HG02943 (cell line): ENCODE results near the gene TAF1B.

Experiments
- ATAC-seq: cut with Tn5 transposase; IDR thresholded peaks from one replicate; pipeline ENCODE4 v1.9.1; 2021; ENCODE audit warnings: mild to moderate bottlenecking, low read depth, moderate library complexity; ENCODE audit not compliant: unreplicated experiment

Gene TAF1B

DNA sequence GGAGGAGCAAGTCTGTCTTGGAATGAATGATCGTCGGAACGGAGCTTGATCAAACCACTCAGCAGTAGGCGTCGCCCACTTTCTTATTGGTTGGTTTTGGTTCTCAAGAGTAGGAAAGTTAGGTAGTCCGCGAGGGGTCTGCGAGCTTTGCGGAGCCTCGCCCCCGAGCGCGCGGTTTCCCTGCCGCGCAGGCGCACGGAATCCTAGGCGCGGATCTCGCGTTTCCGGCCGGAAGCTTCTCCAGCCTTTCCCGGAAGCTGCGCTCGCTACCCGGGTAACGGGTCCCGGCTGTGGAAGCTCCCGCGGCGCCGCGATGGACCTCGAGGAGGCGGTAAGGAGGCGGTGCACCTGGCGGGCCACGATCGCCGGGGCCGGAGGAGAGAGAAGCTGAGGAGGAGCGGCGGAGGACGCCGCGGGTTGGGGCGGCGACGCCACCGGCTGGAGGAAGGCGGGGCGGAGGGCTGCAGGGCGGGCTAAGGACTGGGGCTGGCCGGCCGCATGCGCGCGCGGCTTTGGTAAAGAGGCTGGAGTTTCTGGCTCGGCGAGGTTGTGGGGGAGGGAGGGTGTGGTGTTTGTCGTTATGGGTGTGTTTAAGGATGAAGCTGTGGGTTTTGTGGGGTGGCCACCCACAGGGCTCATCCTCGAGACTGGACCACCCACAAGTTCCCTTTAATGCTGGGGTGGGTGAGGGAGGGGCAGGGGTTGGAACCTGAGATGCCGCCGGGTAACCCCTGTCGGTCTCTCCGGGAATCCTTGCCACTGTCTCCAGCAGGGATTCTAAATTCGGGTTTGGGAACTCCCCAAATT lies at the start of gene TAF1B:
Gene TAF1B, plus strand, starts transcription at position 246 of the 807 bp plus-strand sequence. Its CDS starts 68 bp downstream, at position 314.
- peak; percentile 89 for ATAC-seq

- no peak for ATAC-seq
Observed at GRCh38 chr2:9793918-9794717, 49.2 kb upstream of the TAF1B start.

- no peak for ATAC-seq
Observed at GRCh38 chr2:9795071-9795470, 48.2 kb upstream of the TAF1B start.

DNA sequence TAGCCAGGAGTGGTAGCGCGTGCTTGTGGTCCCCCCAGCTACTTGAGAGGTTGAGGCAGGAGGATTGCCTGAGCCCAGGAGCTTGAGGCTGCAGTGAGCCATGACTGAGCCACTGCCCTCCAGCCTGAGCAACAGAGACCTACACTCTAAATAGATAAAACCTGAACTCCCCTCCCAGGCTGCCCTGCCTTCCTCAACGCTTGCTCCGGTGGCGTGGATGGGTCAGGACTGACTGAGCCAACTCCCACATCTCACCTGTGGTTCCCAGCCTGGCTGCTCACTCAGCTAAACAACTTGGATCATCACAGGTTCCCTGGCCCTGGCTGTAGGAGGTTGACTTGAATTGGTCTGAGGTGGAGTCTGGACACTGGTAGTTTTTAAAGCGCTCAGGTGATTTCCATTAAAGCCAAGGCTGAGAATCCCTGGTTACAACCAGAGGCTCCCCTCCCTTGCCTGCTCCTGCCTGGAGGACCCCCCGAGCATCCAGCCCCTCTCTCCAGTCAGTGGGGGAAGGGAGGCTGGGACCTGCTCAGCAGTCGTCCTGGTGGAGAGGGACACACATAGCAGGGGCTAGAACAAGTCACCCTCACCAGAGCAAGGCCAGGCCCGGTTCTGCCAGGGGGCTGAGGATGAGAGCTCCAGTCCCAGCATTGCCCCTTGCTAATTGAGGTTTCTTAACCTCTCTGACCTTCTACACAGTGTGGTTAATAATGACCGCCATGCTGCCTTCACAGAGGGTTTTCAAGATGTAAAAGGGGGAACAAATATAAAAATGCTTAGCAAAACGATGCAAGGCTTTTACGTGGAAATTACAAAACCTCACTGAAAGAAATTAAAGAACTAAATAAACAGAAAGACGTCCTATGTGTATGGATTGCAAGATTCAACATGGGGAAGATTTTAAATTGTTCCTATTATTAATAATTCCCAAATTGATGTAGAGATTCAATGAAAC lies 46.9 kb upstream of the TAF1B start:
- no peak for ATAC-seq

DNA sequence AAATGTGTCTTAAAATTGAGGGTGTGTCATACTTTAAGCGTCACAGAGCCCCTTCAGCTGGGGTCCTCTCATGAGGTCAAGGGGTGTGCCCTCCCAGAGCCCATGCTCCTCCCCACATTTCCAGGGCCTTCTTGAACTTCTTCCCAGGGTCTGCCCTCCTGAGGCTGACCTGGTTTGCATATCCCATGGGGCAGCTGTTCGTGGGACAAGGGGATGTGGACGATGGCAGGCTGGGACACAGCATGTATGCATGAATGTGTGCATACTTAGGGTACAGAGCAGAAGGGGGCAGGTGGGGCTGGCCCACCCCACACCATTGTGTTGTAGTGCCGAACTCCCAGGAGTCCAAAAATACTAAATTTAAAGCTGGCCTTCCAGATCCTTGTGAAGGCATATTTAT lies 46.2 kb upstream of the TAF1B start:
- ATAC-seq, result no peak

- ATAC-seq, result no peak
Observed at GRCh38 chr2:9797681-9798556, 45.4 kb upstream of the TAF1B start.

- ATAC-seq, result peak; percentile 37
Observed at GRCh38 chr2:9799011-9799596, 44.2 kb upstream of the TAF1B start.

DNA sequence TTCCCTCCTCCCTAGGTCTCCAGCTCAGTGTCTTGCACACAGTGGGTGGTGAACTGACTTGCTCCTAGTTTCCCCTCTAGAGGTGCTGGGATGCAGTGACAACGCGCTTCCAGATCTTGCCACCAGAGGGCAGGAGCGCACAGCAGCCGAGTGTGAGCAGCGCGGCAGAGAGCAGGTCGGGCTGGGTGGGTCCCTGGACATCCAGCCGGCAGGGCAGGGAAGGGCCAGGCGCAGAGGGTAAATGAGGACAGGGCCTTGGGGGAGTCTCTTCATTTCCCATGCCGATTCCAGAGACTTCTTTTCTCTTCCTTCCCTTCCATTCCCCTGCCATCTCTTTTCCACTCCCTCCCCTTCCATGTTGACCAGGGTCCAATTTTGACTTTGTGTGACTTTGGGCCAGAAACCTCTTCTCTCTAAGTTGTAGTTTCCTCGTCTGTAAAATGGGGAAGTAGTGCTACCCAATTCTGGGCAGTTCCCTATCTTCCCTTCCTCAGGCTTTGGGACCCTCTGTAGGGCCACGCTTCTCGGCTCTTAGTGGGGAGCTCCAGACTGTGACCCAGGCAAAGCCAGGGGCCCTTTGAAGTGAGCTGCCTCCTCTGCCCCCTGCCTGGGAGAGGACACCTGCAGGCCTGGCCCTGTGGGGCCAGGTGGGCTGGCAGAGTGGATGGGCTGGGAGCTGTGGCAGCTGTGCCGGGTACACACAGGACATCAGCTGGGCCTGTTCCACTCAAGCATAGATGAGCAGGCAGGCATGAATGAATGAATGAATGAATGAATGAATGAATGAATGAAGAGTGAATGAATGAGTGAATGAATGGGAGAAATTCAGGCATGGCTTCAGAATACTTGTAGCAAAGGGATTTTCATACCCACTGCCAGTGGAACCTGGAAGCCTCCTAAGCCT lies 43.3 kb upstream of the TAF1B start:
- ATAC-seq, result peak; percentile 75

DNA sequence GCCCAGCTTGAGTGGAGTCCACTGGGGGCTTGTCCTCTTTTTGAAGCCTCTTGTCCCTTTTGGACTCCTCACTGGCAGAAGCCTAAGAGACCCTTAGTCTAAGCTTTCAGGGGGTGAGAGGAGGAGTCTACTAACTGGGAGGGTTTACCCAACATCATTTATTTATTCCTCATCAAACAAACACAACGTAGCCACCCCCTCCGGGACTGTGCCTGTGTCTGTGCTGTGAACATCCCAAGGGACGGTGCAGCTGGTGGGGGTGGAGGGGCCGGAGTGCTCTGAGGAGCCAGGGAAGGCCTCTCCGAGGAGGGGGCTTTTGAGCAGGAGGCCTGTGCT lies 42.7 kb upstream of the TAF1B start:
- ATAC-seq, result no peak

- ATAC-seq, result no peak
Observed at GRCh38 chr2:9800975-9801726, 42.1 kb upstream of the TAF1B start.

GRCh38 chr2:9802576-9802993 lies 40.7 kb upstream of the TAF1B start:
- ATAC-seq, result no peak

DNA sequence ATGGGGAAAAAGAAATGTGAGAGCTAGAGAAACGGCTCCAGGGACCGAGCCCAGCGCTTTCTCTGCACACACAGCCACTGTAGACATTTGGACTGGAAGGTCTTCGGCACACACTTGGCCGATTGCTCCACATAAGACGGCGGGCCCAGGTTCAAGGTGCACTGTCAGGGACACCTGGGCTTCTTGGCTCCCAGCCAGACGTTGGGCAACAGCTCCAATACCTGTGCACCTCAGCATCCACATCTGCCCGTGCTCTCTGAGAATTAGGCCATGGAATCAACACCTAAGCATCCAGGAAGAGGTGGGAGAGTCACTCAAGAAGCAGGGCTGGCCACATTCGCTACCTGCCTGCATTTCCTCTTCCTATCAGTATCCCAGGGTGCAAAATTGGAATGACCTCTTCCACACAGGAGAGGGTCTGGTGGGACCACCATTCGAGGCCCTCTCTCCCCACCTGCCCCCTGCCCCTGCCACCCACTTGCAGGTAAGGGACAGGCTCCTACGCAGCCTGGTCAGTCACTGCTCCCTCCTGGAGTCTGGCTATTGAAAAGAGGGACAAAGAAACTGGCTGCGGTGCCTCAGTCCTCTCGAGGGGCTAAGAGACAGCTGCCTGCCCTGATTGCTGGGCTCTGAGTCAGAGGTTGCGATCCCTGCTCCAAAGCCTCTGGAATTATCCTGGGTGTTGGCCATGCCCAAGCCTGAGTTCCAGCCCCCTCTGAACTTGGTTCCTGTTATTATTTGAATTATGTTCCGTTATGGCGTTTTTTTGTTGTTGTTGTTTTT lies 40.1 kb upstream of the TAF1B start:
- ATAC-seq, result no peak

DNA sequence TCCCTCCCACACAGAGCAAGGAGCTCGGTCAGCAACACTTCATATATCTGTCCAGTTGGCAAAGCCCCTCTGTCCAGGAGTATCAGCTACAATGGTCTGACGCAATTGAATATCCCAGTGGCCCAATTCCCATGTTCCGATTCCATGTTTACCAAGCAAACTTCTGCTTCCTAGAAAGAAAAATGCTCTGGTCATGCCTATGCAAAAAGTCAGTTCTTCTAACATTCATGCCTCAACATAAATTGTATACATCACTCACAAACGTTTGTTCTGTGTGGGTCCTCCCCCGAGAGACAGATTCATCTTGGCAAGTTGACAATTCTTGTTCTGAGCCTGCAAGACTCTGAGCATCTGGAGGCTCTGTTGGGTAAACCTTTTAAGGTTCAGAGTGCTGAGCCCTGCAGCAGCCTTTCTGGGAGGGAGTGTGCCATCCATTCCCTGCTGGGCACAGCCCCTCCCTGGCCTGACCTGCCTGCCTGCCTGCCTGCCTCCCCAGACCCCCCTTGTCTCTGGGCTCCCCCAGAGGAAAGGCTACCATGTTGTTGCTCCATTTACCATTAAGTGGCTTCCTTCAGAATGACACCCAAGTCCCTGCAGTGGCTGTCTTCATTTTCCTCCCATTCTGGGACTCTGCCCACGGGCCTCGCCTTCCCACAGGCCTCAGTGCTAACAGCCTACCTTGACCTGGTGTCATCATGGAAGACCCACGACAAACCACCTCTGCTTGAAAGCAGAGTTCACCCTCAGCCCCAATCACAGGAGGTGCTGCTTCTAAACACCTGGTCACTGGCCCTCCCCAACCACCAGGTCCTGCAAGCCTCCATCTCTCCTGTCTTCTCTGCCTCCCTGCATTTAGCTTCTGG lies 37.6 kb upstream of the TAF1B start:
- ATAC-seq, result no peak

DNA sequence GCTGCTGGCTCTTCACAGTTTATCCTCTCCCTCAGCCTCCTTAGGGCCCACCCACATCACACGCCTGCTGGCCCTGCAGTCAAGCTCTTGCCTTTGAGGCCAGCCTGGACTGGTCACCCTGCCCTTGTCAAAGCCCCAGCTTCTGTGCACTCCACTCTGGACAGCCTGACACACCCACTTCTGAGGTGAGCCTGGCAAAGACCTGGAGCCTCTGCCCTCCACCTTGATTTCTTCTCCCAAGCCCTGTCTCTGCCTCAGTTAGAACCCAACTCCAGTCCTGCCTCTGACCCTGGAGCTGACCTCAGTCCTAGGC lies 37.0 kb upstream of the TAF1B start:
- no peak for ATAC-seq

GRCh38 chr2:9806656-9807055 lies 36.6 kb upstream of the TAF1B start:
- no peak for ATAC-seq

DNA sequence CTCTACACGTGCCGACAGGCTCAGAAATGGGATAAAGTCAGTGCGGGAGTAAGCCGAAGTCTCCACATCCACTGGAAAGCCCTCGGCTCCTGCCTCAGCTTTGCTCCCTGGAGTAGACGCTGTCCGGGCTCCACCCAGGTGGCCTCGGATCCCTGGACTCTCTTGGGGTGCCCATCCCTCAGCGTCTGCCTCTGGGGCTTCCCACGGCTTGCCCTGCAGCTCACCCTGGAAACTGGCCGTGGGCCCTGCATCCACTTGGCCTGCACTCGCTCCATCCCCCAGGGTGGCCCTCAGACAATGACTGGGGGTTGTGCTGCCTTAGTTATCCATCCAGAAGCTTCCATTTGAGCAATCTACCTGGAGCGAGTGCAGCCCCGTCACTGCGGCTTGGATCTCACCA lies 36.2 kb upstream of the TAF1B start:
- ATAC-seq, result no peak
